Right ventricle myocardium superior (tissue), 1 donor: ENCODE data around the gene ZNF502. TPM values are rescaled to one million over a fixed set of nuclear protein-coding genes. Genes with fewer than 3 reads are reported as not detected.

ENCODE experiments used
- ATAC-seq: fragments of 200-7000 bp; cut with Tn5 transposase; one replicate; pipeline ENCODE4 v1.9.1; 2020; ENCODE audit warnings: mild to moderate bottlenecking; ENCODE audit not compliant: poor library complexity
- DNase-seq: peaks from one replicate; pipeline ENCODE4 v3.0.0-alpha.2; 2020
- intact Hi-C: fragments of 100-400 bp; cut with DNase I; formaldehyde crosslinking; loops from one replicate; pipeline ENCODE4 v1.11.2; 2022
- total RNA-seq: library from RNA; stranded (reverse); fragmentation: NEBNext Ultra II Directional; extraction: Animal tissue kit (Norgen Biotek cat#: 25700); gene quantifications from one replicate; pipeline ENCODE4 v1.2.1, GENCODE V29; 2021
- donor health status: DM: no; HTN: yes; CAD: no; lungs with severe emphysema.

ZNF502 gene
- total RNA-seq, 1 donor from 2014 or later, result 4.1 TPM

DNA sequence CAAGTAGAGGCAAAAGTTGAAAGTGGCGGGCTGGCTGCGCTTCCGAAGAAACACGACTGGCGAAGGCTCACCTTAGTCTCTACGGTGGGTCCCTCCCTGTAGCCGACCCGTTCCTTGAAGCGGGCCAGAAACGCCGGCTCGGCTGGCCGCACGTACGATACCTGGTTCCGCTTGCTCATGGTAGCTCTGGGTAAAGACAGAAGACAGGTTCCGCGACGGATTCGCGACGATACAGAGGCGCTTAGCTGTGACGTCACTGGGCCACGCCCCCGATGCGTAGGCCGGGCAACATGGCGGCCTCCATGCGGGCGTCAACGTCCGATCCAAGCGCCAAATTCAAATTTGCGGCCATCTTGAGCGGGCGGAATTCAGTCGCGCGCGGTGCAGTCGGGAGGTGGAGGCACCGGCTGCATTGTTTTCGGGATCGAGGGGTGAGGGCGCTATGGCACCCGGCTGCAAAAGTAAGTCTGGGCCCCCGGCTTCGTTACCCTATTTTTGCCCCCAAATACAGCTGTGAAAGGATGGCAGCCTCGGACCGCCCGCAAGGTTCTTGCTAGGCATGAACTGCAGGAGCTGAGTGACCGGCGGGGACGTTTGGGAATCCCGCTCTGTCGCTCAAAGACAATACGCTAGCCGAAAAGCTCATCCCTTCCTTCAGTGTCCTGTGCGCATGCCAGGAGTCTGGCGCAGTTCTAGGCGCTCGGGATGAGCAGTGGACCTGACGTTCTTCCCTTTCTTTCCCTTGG lies 49.1 kb downstream of the ZNF502 start, which contains the start of the genes KIAA1143 and KIF15:
Gene KIAA1143 (minus strand): TSS at position 196 of the 746 bp plus-strand sequence. CDS start 17 bp downstream, at position 179.
Gene KIF15 (plus strand): TSS at position 371 of the 746 bp plus-strand sequence. CDS start 72 bp downstream, at position 443.
- ATAC-seq, result peak; percentile 100
- intact Hi-C loops, result loop anchor here (5.0 to 10.0 kb wide), 2 partner anchors 47 to 101 kb away; partner anchors contain the start of genes TMEM42 and ZNF502
- peak; percentile 98 for DNase-seq

GRCh38 chr3:44762170-44762677 lies 49.8 kb downstream of the ZNF502 start:
- no peak for DNase-seq
- no peak for ATAC-seq
- intact Hi-C loops, result loop anchor here (5.0 to 10.0 kb wide), 2 partner anchors 47 to 100 kb away; partner anchors contain the start of genes TMEM42 and ZNF502

DNA sequence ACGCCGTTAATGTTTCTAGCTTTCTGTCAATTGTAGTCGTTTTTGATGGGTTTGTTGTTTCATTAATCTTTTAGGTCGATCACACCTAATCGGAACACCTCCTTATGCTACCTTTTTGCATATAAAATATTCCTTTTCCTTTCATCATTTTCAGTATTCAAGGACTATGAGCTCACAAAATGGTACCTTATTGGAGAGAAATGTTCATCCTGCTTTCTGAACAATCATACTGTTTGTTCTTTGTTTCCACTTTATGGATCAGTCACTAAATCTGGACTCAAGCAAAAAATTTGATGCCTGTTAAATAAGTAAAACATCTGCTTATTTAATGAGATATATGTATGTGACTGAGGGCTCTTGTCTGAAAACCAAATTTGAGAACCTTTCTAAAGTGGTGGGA lies 50.2 kb downstream of the ZNF502 start:
- intact Hi-C loops, result loop anchor here (5.0 to 10.0 kb wide), 2 partner anchors 48 to 100 kb away; partner anchors contain the start of genes TMEM42 and ZNF502
- DNase-seq (no peak), ATAC-seq (no peak)

DNA sequence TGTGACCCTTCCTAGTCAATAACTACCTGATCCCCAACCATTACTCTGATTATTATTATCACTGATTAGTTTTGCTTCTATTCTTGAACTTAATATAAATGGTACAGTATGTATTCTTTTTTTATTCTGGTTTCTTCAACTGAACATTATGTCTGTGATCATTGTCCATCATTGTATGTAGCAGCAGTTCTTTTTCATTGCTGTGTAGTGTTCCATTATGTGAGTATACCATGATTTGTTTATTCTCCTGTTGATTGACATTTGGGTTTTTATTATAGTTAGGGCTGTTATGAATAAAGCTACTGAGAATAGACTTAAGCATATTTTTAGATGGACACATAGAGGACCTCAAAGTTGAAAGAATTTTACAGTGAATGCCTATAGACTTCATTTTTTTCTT lies 51.8 kb downstream of the ZNF502 start:
- DNase-seq (no peak), ATAC-seq (no peak)
- intact Hi-C loops, result loop anchor here (5.0 to 10.0 kb wide), 2 partner anchors 49 to 98 kb away; partner anchors contain the start of genes TMEM42 and ZNF502

DNA sequence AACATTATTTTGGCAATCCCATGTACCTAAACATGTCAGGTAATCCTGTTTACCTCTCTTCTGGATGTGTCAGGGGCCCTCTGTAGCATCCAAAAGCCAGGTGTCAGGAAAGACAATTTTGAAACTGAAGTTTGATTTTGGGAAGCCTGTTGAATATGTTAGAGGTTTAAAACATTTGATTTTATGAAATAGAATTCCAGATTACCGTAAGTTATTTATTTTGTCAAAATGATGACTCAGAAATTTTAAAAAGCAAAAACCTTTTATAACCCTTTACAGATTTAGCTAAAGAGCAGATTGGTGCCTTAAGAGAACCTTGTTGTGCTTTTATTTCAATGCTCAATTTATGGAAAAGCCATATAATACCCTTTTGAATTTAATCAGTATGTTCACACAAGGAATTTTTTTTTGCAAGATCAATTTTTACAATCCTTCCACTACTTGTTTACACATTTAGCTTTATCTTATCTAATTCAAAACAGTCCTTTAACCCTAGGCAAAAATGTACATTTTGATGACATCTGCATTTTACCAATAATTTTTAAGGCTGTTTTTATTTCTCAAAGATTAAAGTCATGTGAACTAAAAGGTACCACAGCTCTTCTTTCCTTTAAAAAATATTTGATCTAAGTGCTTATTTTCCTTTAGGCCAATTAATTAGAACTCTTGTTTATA lies 59.1 kb downstream of the ZNF502 start:
- DNase-seq (no peak), ATAC-seq (no peak)
- intact Hi-C loops, result no loop called here

- intact Hi-C loops, result no loop called here
These were observed 59.6 kb downstream of the ZNF502 start for GRCh38 chr3:44772099-44772442.

More at GRCh38 chr3:44772099-44772442, 59.6 kb downstream of the ZNF502 start:
- DNase-seq (no peak), ATAC-seq (no peak)

Other genes with a start within 250 kb of the ZNF502 start
- gene ZNF445, start 235.0 kb upstream of the ZNF502 start, total RNA-seq, result 12.8 TPM
- gene ZKSCAN7, start 157.5 kb upstream of the ZNF502 start, total RNA-seq, result 1.4 TPM
- gene ZNF660, start 127.7 kb upstream of the ZNF502 start, total RNA-seq, result 0.73 TPM
- gene ZNF197, start 87.6 kb upstream of the ZNF502 start, total RNA-seq, result 10.3 TPM
- gene ZNF35, start 63.9 kb upstream of the ZNF502 start, total RNA-seq, result 6.3 TPM
- 4.9 TPM for gene ZNF501, start 17.0 kb downstream of the ZNF502 start, total RNA-seq
- 32.8 TPM for gene KIAA1143, start 49.0 kb downstream of the ZNF502 start, total RNA-seq
- 0.73 TPM for gene KIF15, start 49.1 kb downstream of the ZNF502 start, total RNA-seq
- 10.2 TPM for gene TMEM42, start 149.3 kb downstream of the ZNF502 start, total RNA-seq
- not detected for gene TGM4, start 161.9 kb downstream of the ZNF502 start, total RNA-seq